Esophagus (tissue), 2 donors: ENCODE measurements around the gene CSNK1E. TPM values are rescaled to one million over a fixed set of nuclear protein-coding genes. Genes with fewer than 3 reads are reported as not detected.
A peak's percentile ranks its signal among the peaks of the same experiment; 100 is the strongest.

ENCODE experiments used
- H3K27ac ChIP-seq, 2 donors: one replicate each; pipeline ENCODE4 v1.5.1; 2013; ENCODE audit warnings: low read depth in 2 of 2, mild to moderate bottlenecking in 2 of 2, inconsistent platforms in 1 of 2, low read length in 1 of 2, moderate library complexity in 1 of 2
- H3K27me3 ChIP-seq, 2 donors: one replicate each; pipeline ENCODE4 v1.6.1; 2013; ENCODE audit warnings: low read length in 2 of 2, control low read depth in 1 of 2, mild to moderate bottlenecking in 1 of 2; ENCODE audit not compliant: insufficient read depth in 2 of 2, control insufficient read depth in 1 of 2
- H3K36me3 ChIP-seq, 2 donors: one replicate each; pipeline ENCODE4 v1.6.1; 2013; ENCODE audit warnings: low read length in 1 of 2; ENCODE audit not compliant: control insufficient read depth in 2 of 2, insufficient read depth in 2 of 2
- H3K4me1 ChIP-seq, 2 donors: one replicate each; pipeline ENCODE4 v1.6.1; 2013; ENCODE audit warnings: low read length in 1 of 2; ENCODE audit not compliant: control insufficient read depth in 2 of 2, insufficient read depth in 2 of 2
- H3K4me3 ChIP-seq, 2 donors: one replicate each; pipeline ENCODE4 v1.5.1; 2013; ENCODE audit warnings: low read length in 2 of 2, mild to moderate bottlenecking in 2 of 2, low read depth in 1 of 2, moderate library complexity in 1 of 2
- H3K9me3 ChIP-seq, 2 donors: one replicate each; pipeline ENCODE4 v1.6.1; 2013; ENCODE audit warnings: mild to moderate bottlenecking in 2 of 2, low read depth in 1 of 2, low read length in 1 of 2, moderate library complexity in 1 of 2; ENCODE audit not compliant: control insufficient read depth in 2 of 2, insufficient read depth in 1 of 2
- WGBS, 2 donors: extraction: QIAGEN DNeasy Blood & Tissue Kit; methylation state at CpG; one replicate each; pipeline ENCODE4 v1.1.7; 2013; 5-methylcytosine and 5-hydroxymethylcytosine counted together
- polyA plus RNA-seq, 2 donors: library from polyadenylated mRNA; stranded (reverse); fragments of 200-250 nt; gene quantifications; one replicate each; pipeline ENCODE4 v1.2.3, GENCODE V29; 2013
- donor health status: healthy with polysubstance abuse.
- donor health status: Bipolar disorder and iron deficiency.

The CSNK1E gene
- polyA plus RNA-seq, 2 donors: 69.4 to 152 TPM

- peak overlapping the region; percentile 36 to 41 for H3K4me3 ChIP-seq
- WGBS, 2 donors: 45% methylated on average over 9 of the region's 9 CpGs
- H3K9me3 ChIP-seq: no peaks in the 10 kb centered on the region
- H3K4me1 ChIP-seq: peaks cover 0 to 3% of the 10 kb centered on the region in 2 donors
- H3K27ac ChIP-seq: peak overlapping the region in 1 of 2 donors; percentile 53
- H3K27me3 ChIP-seq: no peaks in the 10 kb centered on the region
- H3K36me3 ChIP-seq: no peaks in the 10 kb centered on the region
These were observed 19.5 kb upstream of the CSNK1E start for GRCh38 chr22:38336699-38337098.

GRCh38 chr22:38335077-38335476, 17.8 kb upstream of the CSNK1E start:
- peaks cover 0 to 3% of the 10 kb centered on the region in 2 donors for H3K4me1 ChIP-seq
- no peaks in the 10 kb centered on the region for H3K27me3 ChIP-seq
- no peak overlapping the region for H3K27ac ChIP-seq
- H3K36me3 ChIP-seq: no peaks in the 10 kb centered on the region
- 77 to 78% methylated on average over 3 of the region's 3 CpGs for WGBS, 2 donors
- no peaks in the 10 kb centered on the region for H3K9me3 ChIP-seq
- peak overlapping the region in 1 of 2 donors; percentile 41 for H3K4me3 ChIP-seq

GRCh38 chr22:38327805-38328204, 10.6 kb upstream of the CSNK1E start:
- WGBS, 2 donors: 57 to 76% methylated on average over 16 of the region's 16 CpGs
- Histone ChIP-seq H3K4me3 (no peak overlapping the region), H3K27ac (peak overlapping the region in 1 of 2 donors; percentile 57), H3K27me3 (no peaks in the 10 kb centered on the region), H3K36me3 (no peaks in the 10 kb centered on the region), H3K9me3 (no peaks in the 10 kb centered on the region), H3K4me1 (no peaks in the 10 kb centered on the region)

GRCh38 chr22:38327396-38327795, 10.2 kb upstream of the CSNK1E start:
- 78 to 84% methylated on average over 7 of the region's 7 CpGs for WGBS, 2 donors
- H3K4me3 ChIP-seq: no peak overlapping the region
- H3K27me3 ChIP-seq: no peaks in the 10 kb centered on the region

GRCh38 chr22:38325587-38325986, 8.4 kb upstream of the CSNK1E start:
- Histone ChIP-seq H3K4me1 (no peaks in the 10 kb centered on the region), H3K27ac (no peak overlapping the region), H3K9me3 (no peaks in the 10 kb centered on the region), H3K4me3 (no peak overlapping the region), H3K27me3 (no peaks in the 10 kb centered on the region), H3K36me3 (no peaks in the 10 kb centered on the region)
- WGBS, 2 donors: 87 to 93% methylated on average over 6 of the region's 6 CpGs

More at GRCh38 chr22:38327396-38327795, 10.2 kb upstream of the CSNK1E start:
- Histone ChIP-seq H3K9me3 (no peaks in the 10 kb centered on the region), H3K36me3 (no peaks in the 10 kb centered on the region), H3K4me1 (no peaks in the 10 kb centered on the region), H3K27ac (no peak overlapping the region)

- no peak overlapping the region for H3K4me3 ChIP-seq
- no peaks in the 10 kb centered on the region for H3K27me3 ChIP-seq
- no peaks in the 10 kb centered on the region for H3K36me3 ChIP-seq
- H3K4me1 ChIP-seq: peaks cover 0 to 2% of the 10 kb centered on the region in 2 donors
- no peaks in the 10 kb centered on the region for H3K9me3 ChIP-seq
- 85 to 90% methylated on average over 11 of the region's 11 CpGs for whole genome bisulfite sequencing, 2 donors
- H3K27ac ChIP-seq: no peak overlapping the region
These were observed 3.6 kb upstream of the CSNK1E start for GRCh38 chr22:38320605-38321402.

GRCh38 chr22:38318792-38319773, 1.9 kb upstream of the CSNK1E start:
- Histone ChIP-seq H3K27ac (peak overlapping the region; percentile 96 to 98), H3K36me3 (no peaks in the 10 kb centered on the region), H3K27me3 (no peaks in the 10 kb centered on the region), H3K4me3 (no peak overlapping the region), H3K4me1 (peaks cover 0 to 7% of the 10 kb centered on the region in 2 donors), H3K9me3 (no peaks in the 10 kb centered on the region)
- 72 to 76% methylated on average over 14 of the region's 14 CpGs for WGBS, 2 donors

- Histone ChIP-seq H3K27me3 (no peaks in the 10 kb centered on the region), H3K27ac (peak overlapping the region; percentile 96 to 98), H3K9me3 (no peaks in the 10 kb centered on the region), H3K36me3 (peaks cover 0 to 3% of the 10 kb centered on the region in 2 donors), H3K4me1 (peaks cover 0 to 9% of the 10 kb centered on the region in 2 donors), H3K4me3 (peak overlapping the region; percentile 33 to 82)
- WGBS, 2 donors: 9 to 18% methylated on average over 18 of the region's 18 CpGs
These were observed 922 bp upstream of the CSNK1E start for GRCh38 chr22:38317995-38318715.
